Spleen (tissue), 11 donors: Measurements from ENCODE around the gene KLHL18. TPM values are rescaled to one million over a fixed set of nuclear protein-coding genes. Genes with fewer than 3 reads are reported as not detected.

Experiments used
- DNase-seq: peaks from one replicate; pipeline ENCODE4 v3.0.0-alpha.2; 2020
- H3K27ac ChIP-seq, 8 donors: fragments of 200-600 bp; sonication (generic) in 7 of 8; 1 replicate in 4 of 8; 2 replicates in 4 of 8; pipeline versions ENCODE4 v1.5.0 to v1.8.0; 2016 to 2021; ENCODE audit warnings: inconsistent platforms in 4 of 8, mild to moderate bottlenecking in 4 of 8, moderate library complexity in 1 of 8
- H3K27me3 ChIP-seq, 7 donors: fragments of 200-600 bp; sonication (generic) in 6 of 7; replicated peaks in 1 of 7; 1 replicate in 4 of 7; 2 replicates in 3 of 7; pipeline versions ENCODE4 v1.5.0 to v1.8.0; 2016 to 2021; ENCODE audit warnings: inconsistent platforms in 3 of 7, mild to moderate bottlenecking in 1 of 7
- H3K36me3 ChIP-seq, 6 donors: fragments of 200-600 bp; sonication (generic) in 5 of 6; 1 replicate in 4 of 6; 2 replicates in 2 of 6; pipeline versions ENCODE4 v1.5.0 to v1.8.0; 2016 to 2021; ENCODE audit warnings: inconsistent platforms in 2 of 6
- H3K4me1 ChIP-seq, 6 donors: fragments of 200-600 bp; sonication (generic) in 5 of 6; 1 replicate in 3 of 6; 2 replicates in 3 of 6; pipeline versions ENCODE4 v1.5.0 to v1.8.0; 2016 to 2021; ENCODE audit warnings: inconsistent platforms in 3 of 6
- H3K4me3 ChIP-seq, 8 donors: fragments of 200-600 bp; sonication (generic) in 7 of 8; 1 replicate in 4 of 8; 2 replicates in 4 of 8; pipeline versions ENCODE4 v1.5.0 to v1.8.0; 2016 to 2021; ENCODE audit warnings: inconsistent platforms in 4 of 8, mild to moderate bottlenecking in 4 of 8, moderate library complexity in 2 of 8
- H3K9me3 ChIP-seq, 8 donors: fragments of 200-600 bp; sonication (generic) in 7 of 8; 1 replicate in 4 of 8; 2 replicates in 4 of 8; pipeline versions ENCODE4 v1.5.0 to v1.8.0; 2016 to 2021; ENCODE audit warnings: inconsistent platforms in 4 of 8
- CTCF ChIP-seq, 11 experiments: fragments of 200-600 bp in 7 of 11; fragments of 450-650 bp in 4 of 11; sonication (generic) in 4 of 11; IDR thresholded peaks in 8 of 11; conservative IDR thresholded peaks in 3 of 11; 1 replicate in 7 of 11; 2 replicates in 4 of 11; pipeline versions ENCODE4 v1.4.0 to v1.8.0; 2016 to 2021; ENCODE audit warnings: antibody characterized with exemption in 11 of 11, inconsistent platforms in 4 of 11, mild to moderate bottlenecking in 1 of 11
- POLR2A ChIP-seq, 3 donors: fragments of 450-650 bp; IDR thresholded peaks; one replicate each; pipeline ENCODE4 v1.5.1; 2017; ENCODE audit warnings: antibody characterized with exemption in 3 of 3, mild to moderate bottlenecking in 1 of 3
- POLR2AphosphoS5 ChIP-seq, 3 donors: sonication (generic); formaldehyde crosslinking; IDR thresholded peaks; one replicate each; pipeline ENCODE4 v1.5.1; 2017; ENCODE audit warnings: antibody characterized with exemption in 3 of 3
- WGBS, 5 donors: extraction: QIAGEN DNeasy Blood & Tissue Kit in 3 of 5; methylation state at CpG; one replicate each; pipeline versions ENCODE4 v1.1.5 to v1.1.7; 2013 to 2018; 5-methylcytosine and 5-hydroxymethylcytosine counted together
- intact Hi-C: fragments of 100-400 bp; cut with DNase I; formaldehyde crosslinking; loops from one replicate; pipeline ENCODE4 v1.15.0; 2023; ENCODE audit warnings: low total_unique reads
- polyA plus RNA-seq, 3 donors: library from polyadenylated mRNA; stranded (reverse); fragments of 200-250 nt; gene quantifications; one replicate each; pipeline ENCODE4 v1.2.1, GENCODE V29; 2013
- total RNA-seq, 7 donors: library from RNA; depleted of rRNA in 3 of 7; stranded (reverse); fragments of >200 nt in 3 of 7; fragmentation: NEBNext Ultra II Directional in 4 of 7; extraction: Animal tissue kit (Norgen Biotek cat#: 25700) in 4 of 7; gene quantifications; one replicate each; pipeline versions ENCODE4 v1.1.0 to v1.2.1, GENCODE V29; 2016 to 2021
- donor health status: healthy with polysubstance abuse.
- donor health status: DM: no; HTN: no; CAD: no; lungs with moderate emphysema.
- donor health status: DM: no; HTN: no; CAD: no.
- donor health status: Bipolar disorder and iron deficiency.
- donor health status: healthy.
- donor health status: DM: no; HTN: no; CAD: no.
- donor health status: DM: yes; HTN: yes; CAD: no.

The KLHL18 gene
- total and polyA plus RNA-seq, 10 donors = 19.2 to 44.6 (median 29.7) TPM

DNA sequence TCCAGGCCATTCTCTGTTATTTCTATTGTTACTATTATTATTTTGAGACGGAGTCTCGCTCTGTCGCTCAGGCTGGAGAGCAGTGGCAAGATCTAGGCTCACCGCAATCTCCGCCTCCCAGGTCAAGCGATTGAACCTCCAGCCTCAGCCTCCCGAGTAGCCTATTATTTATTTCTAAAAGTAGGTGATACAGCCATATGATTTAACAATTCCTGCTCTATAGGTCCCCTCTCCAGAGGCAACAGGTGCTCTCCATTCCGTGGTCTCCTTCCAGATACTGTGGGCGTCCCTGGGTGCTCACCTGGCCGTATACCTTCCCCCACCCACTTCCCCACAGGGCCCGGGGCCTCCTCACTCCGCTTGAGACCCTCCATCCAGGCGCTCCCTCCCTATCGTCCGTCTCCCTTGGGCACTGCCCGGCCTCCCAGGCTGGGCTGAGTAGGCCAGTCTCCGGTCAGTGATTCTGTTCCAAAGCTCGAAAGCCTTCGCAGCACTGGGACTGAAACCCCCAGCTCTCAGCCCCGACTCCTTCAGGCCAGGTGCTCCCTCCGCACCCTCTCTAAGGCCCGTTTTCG is 97.4 kb downstream of the KLHL18 start:
- H3K27ac ChIP-seq = peak overlapping the region; percentile 81 to 98 (median 94)
- TF ChIP-seq POLR2AphosphoS5 (IDR thresholded peaks at IDR 0.05) (no peak), CTCF (IDR thresholded peaks at IDR 0.05 in 8 of 11, conservative IDR thresholded peaks at IDR 0.05 in 3 of 11) (no peak), POLR2A (IDR thresholded peaks at IDR 0.05) (no peak)
- DNase-seq = no peak
- H3K27me3 ChIP-seq = no peaks in the 10 kb centered on the region
- H3K9me3 ChIP-seq = no peaks in the 10 kb centered on the region
- peak overlapping the region; percentile 71 to 100 (median 92) for H3K4me3 ChIP-seq
- H3K36me3 ChIP-seq = peaks cover 0 to 19% (median 0%) of the 10 kb centered on the region in 6 donors
- peaks cover 18 to 72% (median 51%) of the 10 kb centered on the region in 6 donors for H3K4me1 ChIP-seq
- 8 to 18% (median 14%) methylated on average over 23 of the region's 23 CpGs for whole genome bisulfite sequencing, 5 donors
- intact Hi-C loops = no loop called here

GRCh38 chr3:47380601-47381316 is 98.0 kb downstream of the KLHL18 start, which contains the start of gene PTPN23:
TSS of gene PTPN23 (plus strand) at chr3:47381021. CDS start at chr3:47381097, 76 bp downstream.
- intact Hi-C loops = no loop called here
- Histone ChIP-seq H3K36me3 (peaks cover 0 to 25% (median 0%) of the 10 kb centered on the region in 6 donors), H3K27me3 (no peaks in the 10 kb centered on the region), H3K9me3 (no peaks in the 10 kb centered on the region), H3K27ac (peak within 1 kb of the TSS; percentile 81 to 98 (median 94)), H3K4me3 (peak within 1 kb of the TSS; percentile 71 to 100 (median 92)), H3K4me1 (peaks cover 18 to 79% (median 57%) of the 10 kb centered on the region in 6 donors)
- peak; percentile 100 for DNase-seq
- TF ChIP-seq POLR2AphosphoS5 (IDR thresholded peaks at IDR 0.05) (peak; percentile 95 to 98 (median 97)), POLR2A (IDR thresholded peaks at IDR 0.05) (peak; percentile 55 to 80 (median 69)), CTCF (IDR thresholded peaks at IDR 0.05 in 8 of 11, conservative IDR thresholded peaks at IDR 0.05 in 3 of 11) (peak in 4 of 11 experiments; percentile 8 to 50 (median 30))
- 0 to 1% (median 0%) methylated on average over 37 to 61 of the region's 61 CpGs for WGBS, 5 donors

DNA sequence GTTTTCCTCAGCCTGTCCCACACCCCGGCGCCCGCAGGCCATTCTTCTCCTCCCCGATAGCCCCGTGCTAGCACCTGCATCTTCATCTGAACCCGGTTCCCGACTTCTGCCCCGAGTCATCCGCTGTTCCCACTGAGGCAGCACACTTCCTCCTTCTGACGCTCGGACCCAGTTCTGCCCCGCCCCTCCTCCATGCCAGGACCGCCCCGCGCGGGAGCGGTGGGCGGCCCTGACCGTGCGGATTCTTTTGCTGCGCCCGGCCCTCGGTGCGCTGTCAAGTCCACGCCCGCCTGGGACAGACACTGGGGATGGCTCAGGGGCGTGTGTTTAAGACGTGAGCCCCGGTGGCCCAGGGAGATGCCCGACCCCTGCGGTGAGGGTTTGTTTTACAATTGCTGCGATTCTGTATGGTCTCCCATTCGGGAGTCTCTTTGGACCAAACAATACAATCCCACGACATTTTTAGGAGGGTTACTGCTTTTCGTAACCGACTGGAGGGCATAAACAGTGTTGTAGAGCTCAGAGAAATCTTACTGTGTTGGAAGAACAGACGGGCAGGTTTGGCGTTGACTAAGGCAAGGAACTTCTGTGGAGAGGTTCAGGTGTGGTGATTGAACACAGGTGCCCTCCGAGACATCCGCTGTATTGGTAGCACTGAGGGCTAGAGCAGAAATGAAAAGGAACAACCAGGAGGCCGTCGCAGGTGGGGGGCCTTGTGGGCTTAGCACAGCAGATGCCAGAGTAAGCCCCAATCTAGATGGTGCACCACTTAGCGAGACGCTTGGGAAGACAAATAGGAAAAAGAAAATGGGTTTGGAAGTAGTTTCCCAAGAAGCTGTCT is 98.8 kb downstream of the KLHL18 start:
- TF ChIP-seq POLR2AphosphoS5 (IDR thresholded peaks at IDR 0.05) (peak in 1 of 3 donors; percentile 50), CTCF (IDR thresholded peaks at IDR 0.05 in 8 of 11, conservative IDR thresholded peaks at IDR 0.05 in 3 of 11) (no peak)
- H3K9me3 ChIP-seq = no peaks in the 10 kb centered on the region
- peaks cover 0 to 33% (median 0%) of the 10 kb centered on the region in 6 donors for H3K36me3 ChIP-seq
- 7 to 11% (median 8%) methylated on average over 41 to 44 of the region's 44 CpGs for WGBS, 5 donors
- peaks cover 18 to 85% (median 61%) of the 10 kb centered on the region in 6 donors for H3K4me1 ChIP-seq
- DNase-seq = peak; percentile 94
- no peaks in the 10 kb centered on the region for H3K27me3 ChIP-seq
- intact Hi-C loops = no loop called here
- H3K4me3 ChIP-seq = peak overlapping the region; percentile 71 to 100 (median 92)
- H3K27ac ChIP-seq = peak overlapping the region; percentile 81 to 98 (median 94)
